ENCODE results near the gene MTERF1. TPM values are rescaled to one million over a fixed set of nuclear protein-coding genes. Genes with fewer than 3 reads are reported as not detected.
"Not testable (repeated sequence)": the region's sequence is repeated elsewhere in the genome, so short reads cannot be mapped to it uniquely, and the experiment has no call there.

Gene MTERF1
- polyA plus RNA-seq, 1 of the 3 experiments (the other 2 are of a cell fraction), result 6.1 TPM

GRCh38 chr7:91865511-91865910, 15.0 kb downstream of the MTERF1 start:
- POLR2A ChIA-PET, result no interaction called here

GRCh38 chr7:91864604-91865003, 15.9 kb downstream of the MTERF1 start:
- H3F3A ChIP-seq (replicated peaks; ENCODE audit: insufficient read depth); H3K79me2 ChIP-seq (ENCODE audit: insufficient read depth); H3K4me2 ChIP-seq; H3K9me3 ChIP-seq; H3K9me2 ChIP-seq; H3K27ac ChIP-seq (ENCODE audit: low read depth in 2 of 2, low read length in 1 of 2); POLR2A ChIA-PET; H3K4me1 ChIP-seq (ENCODE audit: control insufficient read depth in 1 of 2, insufficient read depth in 2 of 2, low read depth in 1 of 2, low read length in 1 of 2); H2AFZ ChIP-seq (ENCODE audit: low read depth); DNase-seq; H3K4me3 ChIP-seq (ENCODE audit: low read depth in 2 of 2, low read length in 1 of 2); H3K27me3 ChIP-seq (ENCODE audit: insufficient read depth); H3K9ac ChIP-seq; H4K20me1 ChIP-seq (ENCODE audit: insufficient read depth): not testable (repeated sequence)
- peaks cover 18 to 22% of the 10 kb centered on the region in 2 experiments for H3K36me3 ChIP-seq (replicated peaks in 1 of 2; ENCODE audit: control insufficient read depth in 1 of 2, insufficient read depth in 2 of 2, low read length in 1 of 2)
- CTCF ChIA-PET, result interaction anchor here (0.6 to 2.2 kb wide), 4 partner anchors 16 to 1147 kb away, joined by 3 to 11 read pairs (median 4); partner anchors contain the start of genes LRRD1 and MTERF1

More at GRCh38 chr7:91865511-91865910, 15.0 kb downstream of the MTERF1 start:
- Histone ChIP-seq H3K4me3 (ENCODE audit: low read depth in 2 of 2, low read length in 1 of 2) (no peak overlapping the region), H3K4me2 (no peak overlapping the region), H3F3A (replicated peaks; ENCODE audit: insufficient read depth) (peaks cover 8% of the 10 kb centered on the region), H3K9me2 (no peaks in the 10 kb centered on the region), H3K27me3 (ENCODE audit: insufficient read depth) (no peaks in the 10 kb centered on the region), H3K9ac (no peak overlapping the region), H3K4me1 (ENCODE audit: control insufficient read depth in 1 of 2, insufficient read depth in 2 of 2, low read depth in 1 of 2, low read length in 1 of 2) (no peaks in the 10 kb centered on the region; a peak in 3 of 4 replicates), H2AFZ (ENCODE audit: low read depth) (no peak overlapping the region), H3K36me3 (replicated peaks in 1 of 2; ENCODE audit: control insufficient read depth in 1 of 2, insufficient read depth in 2 of 2, low read length in 1 of 2) (peaks cover 21 to 22% of the 10 kb centered on the region in 2 experiments), H3K27ac (ENCODE audit: low read depth in 2 of 2, low read length in 1 of 2) (no peak overlapping the region), H4K20me1 (ENCODE audit: insufficient read depth) (no peaks in the 10 kb centered on the region; the same call in 1 of the 2 replicates), H3K9me3 (no peaks in the 10 kb centered on the region), H3K79me2 (ENCODE audit: insufficient read depth) (peaks cover 9% of the 10 kb centered on the region; the same call in 1 of the 2 replicates)
- CTCF ChIA-PET, result interaction anchor here (2.2 to 2.7 kb wide), 2 partner anchors 15 to 35 kb away, joined by 11 to 20 read pairs; partner anchors contain the start of gene MTERF1
- no peak for DNase-seq
- TF ChIP-seq CTCF (IDR thresholded peaks at IDR 0.05) (no peak), IRF3 (IDR thresholded peaks at IDR 0.05; ENCODE audit: low read depth, low read length) (no peak), RFX5 (IDR thresholded peaks at IDR 0.05; ENCODE audit: low read length) (no peak), TCF12 (IDR thresholded peaks at IDR 0.05) (no peak), SIN3A (IDR thresholded peaks at IDR 0.05; ENCODE audit: borderline replicate concordance, low read depth, low read length) (no peak), RAD21 (IDR thresholded peaks at IDR 0.05; ENCODE audit: low read length) (no peak), MEF2A (IDR thresholded peaks at IDR 0.05; ENCODE audit: borderline replicate concordance, low read depth) (no peak), YY1 (IDR thresholded peaks at IDR 0.05; ENCODE audit: low read depth) (no peak), MXI1 (IDR thresholded peaks at IDR 0.05; ENCODE audit: low read depth, low read length) (no peak), FOXM1 (IDR thresholded peaks at IDR 0.05; ENCODE audit: low read depth) (no peak), RCOR1 (IDR thresholded peaks at IDR 0.05; ENCODE audit: low read length) (no peak)
- 96% methylated on average over 2 of the region's 2 CpGs for WGBS (ENCODE audit: low lambda C conversion rate)
